ENCODE data around the gene IFNA14. TPM values are rescaled to one million over a fixed set of nuclear protein-coding genes. Genes with fewer than 3 reads are reported as not detected.

The IFNA14 gene
- total RNA-seq, 1 donor from 2014 or later, result not detected

- peaks cover 9% of the 10 kb centered on the region for H3K9me3 Mint-ChIP-seq
- no peak for TF ChIP-seq CTCF (conservative IDR thresholded peaks at IDR 0.05)
- H3K4me3 Mint-ChIP-seq, result no peak overlapping the region
- H3K4me1 Mint-ChIP-seq, result no peaks in the 10 kb centered on the region
- DNase-seq (ENCODE audit: low read depth, low spot score), result no peak
- no peaks in the 10 kb centered on the region for H3K36me3 Mint-ChIP-seq (ENCODE audit: low read depth)
- peak overlapping the region; percentile 1 for H3K27ac Mint-ChIP-seq (ENCODE audit: unreplicated experiment)
- H3K27me3 Mint-ChIP-seq (ENCODE audit: low read depth), result peaks cover 45% of the 10 kb centered on the region
These were observed 27.9 kb upstream of the IFNA14 start for GRCh38 chr9:21267485-21268346.

- DNase-seq (ENCODE audit: low read depth, low spot score), result no peak
- H3K36me3 Mint-ChIP-seq (ENCODE audit: low read depth), result no peaks in the 10 kb centered on the region
- no peak for TF ChIP-seq CTCF (conservative IDR thresholded peaks at IDR 0.05)
- H3K4me1 Mint-ChIP-seq, result no peaks in the 10 kb centered on the region
- H3K9me3 Mint-ChIP-seq, result peaks cover 6% of the 10 kb centered on the region
- no peak overlapping the region for H3K4me3 Mint-ChIP-seq
- no peak overlapping the region for H3K27ac Mint-ChIP-seq (ENCODE audit: unreplicated experiment)
- peaks cover 45% of the 10 kb centered on the region for H3K27me3 Mint-ChIP-seq (ENCODE audit: low read depth)
These were observed 27.1 kb upstream of the IFNA14 start for GRCh38 chr9:21266733-21267484.

GRCh38 chr9:21265421-21266189 is 25.8 kb upstream of the IFNA14 start:
- H3K27me3 Mint-ChIP-seq (ENCODE audit: low read depth), result peaks cover 42% of the 10 kb centered on the region
- H3K4me3 Mint-ChIP-seq, result no peak overlapping the region

GRCh38 chr9:21255538-21256212 is 15.9 kb upstream of the IFNA14 start:
- peaks cover 5% of the 10 kb centered on the region for H3K4me1 Mint-ChIP-seq
- H3K4me3 Mint-ChIP-seq, result no peak overlapping the region
- TF ChIP-seq CTCF (conservative IDR thresholded peaks at IDR 0.05), result no peak
- DNase-seq (ENCODE audit: low read depth, low spot score), result no peak
- no peaks in the 10 kb centered on the region for H3K36me3 Mint-ChIP-seq (ENCODE audit: low read depth)
- H3K27me3 Mint-ChIP-seq (ENCODE audit: low read depth), result peaks cover 11% of the 10 kb centered on the region
- no peak overlapping the region for H3K27ac Mint-ChIP-seq (ENCODE audit: unreplicated experiment)
- H3K9me3 Mint-ChIP-seq, result peaks cover 4% of the 10 kb centered on the region

More at GRCh38 chr9:21265421-21266189, 25.8 kb upstream of the IFNA14 start:
- DNase-seq (ENCODE audit: low read depth, low spot score), result no peak
- Mint-ChIP-seq H3K36me3 (ENCODE audit: low read depth) (no peaks in the 10 kb centered on the region), H3K27ac (ENCODE audit: unreplicated experiment) (no peak overlapping the region), H3K9me3 (no peaks in the 10 kb centered on the region), H3K4me1 (no peaks in the 10 kb centered on the region)
- no peak for TF ChIP-seq CTCF (conservative IDR thresholded peaks at IDR 0.05)

All from neural crest cell (in vitro differentiated cells).